K562 (cell line): Measurements from ENCODE around the gene CDC26. TPM values are rescaled to one million over a fixed set of nuclear protein-coding genes. Genes with fewer than 3 reads are reported as not detected.
A peak's percentile ranks its signal among the peaks of the same experiment; 100 is the strongest.

Source experiments
- ATAC-seq: fragments of 200-7000 bp; cut with Tn5 transposase; 3 replicates; pipeline ENCODE4 v1.9.1; 2020; ENCODE audit warnings: moderate library complexity
- BruUV-seq: library from RNA; stranded (reverse); fragments of 400-500 nt; replicated peaks from 2 replicates; lab custom pipeline; 2021; lab: Mats Ljungman, UMichigan
- CTCF ChIA-PET: fragments of 300-600 bp; formaldehyde crosslinking; extraction: SDS; loops from one replicate; lab custom pipeline; 2021; ENCODE audit warnings: low intra/inter-chr PET ratio; lab: Yijun Ruan, JAX
- POLR2A ChIA-PET: fragments of 300-600, 350-650 bp; sonication (Branson Sonifier 250); formaldehyde crosslinking; extraction: SDS; loops from one replicate; lab custom pipeline; 2021; ENCODE audit warnings: antibody characterized with exemption, inconsistent platforms; lab: Yijun Ruan, JAX
- DNase-seq, 4 experiments: peaks; one replicate each; pipeline versions ENCODE4 v3.0.0 to v3.0.0-alpha.2; 2011 to 2018; ENCODE audit warnings: low spot score in 3 of 4, mixed read lengths in 3 of 4; ENCODE audit errors: extremely low read depth in 1 of 4
- FAIRE-seq: peaks from 2 replicates; lab custom pipeline; 2011; peaks lifted over from hg19 to GRCh38; lab: Jason Lieb, UNC
- H2AFZ ChIP-seq: 2 replicates; pipeline ENCODE4 v1.6.0; 2011; ENCODE audit warnings: low read depth, low read length, control low read depth, inconsistent platforms
- H3K27ac ChIP-seq: fragments of 200-600 bp; 3 replicates; pipeline ENCODE4 v1.8.0; 2011; ENCODE audit warnings: low read depth, mild to moderate bottlenecking, control low read depth, inconsistent platforms, low read length, moderate library complexity, mixed read lengths; ENCODE audit errors: extremely low read depth
- H3K27me3 ChIP-seq, 2 experiments: fragments of 300-600 bp in 1 of 2; 2 replicates in 1 of 2; 3 replicates in 1 of 2; pipeline versions ENCODE4 v1.6.0 to v1.8.0; 2011; ENCODE audit warnings: inconsistent platforms in 2 of 2, low read length in 2 of 2, mild to moderate bottlenecking in 1 of 2, mixed read lengths in 1 of 2, moderate library complexity in 1 of 2; ENCODE audit not compliant: control insufficient read depth in 2 of 2, insufficient read depth in 2 of 2
- H3K36me3 ChIP-seq: fragments of 300-600 bp; 3 replicates; pipeline ENCODE4 v1.8.0; 2011; ENCODE audit warnings: mild to moderate bottlenecking, low read length, inconsistent platforms; ENCODE audit not compliant: control insufficient read depth, insufficient read depth
- H3K4me1 ChIP-seq, 2 experiments: fragments of 200-600 bp in 1 of 2; replicated peaks in 1 of 2; 2 replicates in 1 of 2; 3 replicates in 1 of 2; pipeline versions ENCODE4 v1.5.1 to v1.8.0; 2011; ENCODE audit warnings: inconsistent platforms in 2 of 2, low read length in 2 of 2, mild to moderate bottlenecking in 1 of 2, mixed read lengths in 1 of 2, moderate library complexity in 1 of 2; ENCODE audit not compliant: control insufficient read depth in 2 of 2, insufficient read depth in 2 of 2
- H3K4me2 ChIP-seq: 2 replicates; pipeline ENCODE4 v1.6.1; 2011; ENCODE audit warnings: low read length, control low read depth, inconsistent platforms, mixed read lengths; ENCODE audit not compliant: insufficient read depth
- H3K4me3 ChIP-seq: fragments of 200-600 bp; sonication (generic), shearing (Covaris generic); 2 replicates; pipeline ENCODE4 v1.5.1; 2016; ENCODE audit warnings: control low read depth, inconsistent platforms
- H3K79me2 ChIP-seq: fragments of 200-600 bp; 3 replicates; pipeline ENCODE4 v1.8.0; 2011; ENCODE audit warnings: low read length, inconsistent platforms; ENCODE audit not compliant: control insufficient read depth, insufficient read depth
- H3K9ac ChIP-seq, 2 experiments: 2 replicates each; pipeline versions ENCODE4 v1.6.0 to v1.6.1; 2011; ENCODE audit warnings: low read depth in 2 of 2, low read length in 2 of 2, control low read depth in 1 of 2, inconsistent platforms in 1 of 2, mild to moderate bottlenecking in 1 of 2, mixed read lengths in 1 of 2; ENCODE audit not compliant: insufficient read depth in 1 of 2
- H3K9me1 ChIP-seq: one replicate; pipeline ENCODE4 v1.6.0; 2011; ENCODE audit warnings: inconsistent platforms, mild to moderate bottlenecking, low read length, moderate library complexity; ENCODE audit not compliant: control insufficient read depth, insufficient read depth
- H3K9me3 ChIP-seq: replicated peaks from 2 replicates; pipeline ENCODE4 v1.5.1; 2011; ENCODE audit warnings: low read depth, low read length, inconsistent platforms; ENCODE audit not compliant: control insufficient read depth, insufficient read depth
- H4K20me1 ChIP-seq: replicated peaks from 2 replicates; pipeline ENCODE4 v1.6.1; 2011; ENCODE audit warnings: low read length, inconsistent platforms, mixed read lengths; ENCODE audit not compliant: control insufficient read depth, insufficient read depth
- E2F1 ChIP-seq: sonication (generic); formaldehyde crosslinking; IDR thresholded peaks from 2 replicates; pipeline ENCODE4 v1.8.1; 2023; ENCODE audit warnings: mild to moderate bottlenecking, missing genetic modification reagents, moderate library complexity
- HOXB6 ChIP-seq: fragments of 250-450 bp; sonication (Bioruptor Pico); IDR thresholded peaks from 2 replicates; pipeline ENCODE4 v1.5.1; 2022; ENCODE audit warnings: mild to moderate bottlenecking, borderline replicate concordance
- JUNB ChIP-seq: fragments of 450-650 bp; formaldehyde crosslinking; conservative IDR thresholded peaks from 2 replicates; pipeline ENCODE4 v1.4.0; 2020; ENCODE audit warnings: mild to moderate bottlenecking
- KDM1A ChIP-seq, 2 experiments: fragments of 450-650 bp; IDR thresholded peaks; 2 replicates each; pipeline ENCODE4 v1.6.1; 2016; ENCODE audit warnings: mild to moderate bottlenecking in 2 of 2
- L3MBTL2 ChIP-seq: fragments of 450-650 bp; IDR thresholded peaks from 2 replicates; pipeline ENCODE4 v1.6.1; 2016; ENCODE audit warnings: mild to moderate bottlenecking, moderate library complexity
- PTRF ChIP-seq: fragments of 450-650 bp; IDR thresholded peaks from 2 replicates; pipeline ENCODE4 v1.6.1; 2016; ENCODE audit warnings: mild to moderate bottlenecking, missing genetic modification characterization, missing compliant biosample characterization
- SNIP1 ChIP-seq: fragments of 450-650 bp; IDR thresholded peaks from 2 replicates; pipeline ENCODE4 v1.7.1; 2017; ENCODE audit warnings: low read depth, mild to moderate bottlenecking
- SPI1 ChIP-seq: IDR thresholded peaks from 2 replicates; pipeline ENCODE4 v1.6.1; 2011; ENCODE audit warnings: low read depth, low read length, control low read depth, borderline replicate concordance
- ZBTB8A ChIP-seq: fragments of 450-650 bp; IDR thresholded peaks from 2 replicates; pipeline ENCODE4 v1.6.1; 2018; ENCODE audit warnings: mild to moderate bottlenecking, moderate library complexity; ENCODE audit not compliant: partially characterized antibody
- ZNF175 ChIP-seq: fragments of 200-800 bp; sonication (Bioruptor generic); IDR thresholded peaks from 2 replicates; pipeline ENCODE4 v1.6.1; 2016; ENCODE audit warnings: low read depth, mild to moderate bottlenecking, missing genetic modification characterization, missing compliant biosample characterization
- ZNF639 ChIP-seq, 2 experiments: fragments of 200-800 bp in 1 of 2; sonication (Bioruptor generic) in 1 of 2; sonication (generic) in 1 of 2; formaldehyde crosslinking in 1 of 2; IDR thresholded peaks in 1 of 2; conservative IDR thresholded peaks in 1 of 2; 2 replicates each; pipeline versions ENCODE4 v1.5.0 to v1.6.1; 2016 to 2020; ENCODE audit warnings: missing compliant biosample characterization in 1 of 2, missing genetic modification characterization in 1 of 2, missing genetic modification reagents in 1 of 2
- ZNF644 ChIP-seq: fragments of 200-800 bp; sonication (Bioruptor generic); IDR thresholded peaks from 2 replicates; pipeline ENCODE4 v1.6.1; 2016; ENCODE audit warnings: low read depth, missing genetic modification characterization, missing compliant biosample characterization
- WGBS: fragments of 100-300 bp; shearing (Covaris generic); methylation state at CpG from one replicate; pipeline ENCODE4 v1.1.6; 2016; ENCODE audit warnings: low coverage, mixed read lengths; ENCODE audit not compliant: insufficient coverage; ENCODE audit errors: missing lambda C conversion rate; 5-methylcytosine and 5-hydroxymethylcytosine counted together
- in situ Hi-C: fragments of 300-500 bp; cut with MboI; formaldehyde crosslinking; loops from 4 replicates; pipeline ENCODE4 v1.15.0; 2018; ENCODE audit warnings: inconsistent platforms, mixed read lengths
- intact Hi-C: fragments of 100-400 bp; cut with micrococcal nuclease; formaldehyde crosslinking; loops from 2 replicates; pipeline ENCODE4 v1.14.2; 2022
- polyA plus RNA-seq, 8 experiments: library from polyadenylated mRNA; depleted of rRNA in 4 of 8; stranded (reverse) in 5 of 8; unstranded in 3 of 8; fragments of >200 nt; fragmentation: Nextera tagmentation in 2 of 8; fragmentation: Illumina TruSeq in 1 of 8; extraction: Ambion mirVana in 2 of 8; extraction: Trizol in 1 of 8; gene quantifications; 2 replicates each; pipeline versions ENCODE4 v1.2.1 to v1.2.3, GENCODE V29; 2011 to 2014; ENCODE audit warnings: inconsistent platforms in 1 of 8, missing spikeins in 1 of 8
- total RNA-seq, 7 experiments: library from RNA; depleted of rRNA in 6 of 7; stranded (reverse); fragments of >200 nt in 6 of 7; fragmentation: Illumina TruSeq in 2 of 7; extraction: Trizol in 2 of 7; gene quantifications; 2 replicates each; pipeline versions ENCODE4 v1.2.1 to v1.2.3, GENCODE V29; 2011 to 2021; ENCODE audit warnings: low replicate concordance in 1 of 7
- TF ChIP-seq, protein P1 (sequence below): fragments of 450-650 bp; IDR thresholded peaks from 2 replicates; pipeline ENCODE4 v1.6.1; 2016; ENCODE audit warnings: borderline replicate concordance
- TF ChIP-seq, protein P2 (sequence below): fragments of 450-650 bp; conservative IDR thresholded peaks from 2 replicates; pipeline ENCODE4 v1.6.1; 2016; ENCODE audit warnings: missing genetic modification characterization, low read depth, mild to moderate bottlenecking, control low read depth, missing compliant biosample characterization

CDC26 gene
- total and polyA plus RNA-seq, 9 of the 15 experiments (the other 6 are each of a cell fraction or from before 2014, with no cell fraction given) = 33.0 to 147 (median 60.0) TPM

DNA sequence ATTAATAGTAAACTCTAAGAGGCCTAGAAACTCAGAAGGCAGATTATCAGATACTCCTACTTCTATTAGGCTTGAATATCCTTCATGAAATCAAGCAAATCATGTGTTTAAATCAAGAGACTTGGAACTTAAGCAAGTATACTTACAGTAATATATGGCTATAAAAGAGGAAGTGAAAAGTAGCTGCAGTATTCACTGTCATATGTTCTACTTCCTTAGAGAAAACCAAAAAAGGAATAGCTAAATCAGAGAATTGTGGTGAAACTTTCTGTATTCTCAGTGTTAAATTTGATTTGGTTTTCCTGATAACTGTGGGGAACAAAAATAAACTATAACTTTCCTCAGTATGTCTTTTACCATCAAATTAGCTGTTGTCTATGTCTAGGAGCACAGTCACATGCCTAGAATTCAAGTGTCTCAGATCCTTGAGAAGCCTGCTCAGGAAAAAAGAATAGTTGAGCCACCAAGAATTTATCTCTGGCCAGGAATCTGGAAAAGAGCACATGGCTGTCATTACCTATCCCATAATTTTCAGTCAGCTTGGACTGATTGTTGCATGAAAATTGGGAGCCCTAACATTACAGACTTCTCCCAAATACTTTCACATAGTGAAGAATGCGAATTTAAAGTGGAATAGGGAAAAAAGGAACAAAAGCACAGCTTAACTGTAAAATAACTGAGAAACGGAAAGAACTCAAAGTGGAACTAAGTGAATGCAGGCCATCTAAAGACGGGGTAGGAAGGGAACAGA, 56.0 kb downstream of the CDC26 start:
- H3K27me3 ChIP-seq = no peaks in the 10 kb centered on the region
- ChIA-PET POLR2A (interaction anchor here (0.6 to 1.6 kb wide), 2 partner anchors 9 to 13 kb away, joined by 3 to 4 read pairs; no protein-coding TSS in a partner anchor), CTCF (no interaction called here)
- no peaks in the 10 kb centered on the region for H3K9me3 ChIP-seq
- in situ Hi-C loops = no loop called here
- peaks cover 76% of the 10 kb centered on the region for H3K79me2 ChIP-seq
- H3K9ac ChIP-seq = peak overlapping the region in 1 of 2 experiments; percentile 79; a peak in 3 of 4 replicates
- peak overlapping the region; percentile 95 for H3K4me2 ChIP-seq
- peaks cover under 1 to 24% of the 10 kb centered on the region in 2 experiments; a peak in 3 of 5 replicates for H3K4me1 ChIP-seq
- H4K20me1 ChIP-seq = 0 out of 2 replicates have a peak, but pooled peaks cover 2% of the 10 kb centered on the region
- intact Hi-C loops = no loop called here
- peak overlapping the region; percentile 71; the same call in 2 of the 3 replicates for H3K27ac ChIP-seq
- WGBS = 6% methylated on average over 3 of the region's 3 CpGs
- no peak for DNase-seq
- H3K4me3 ChIP-seq = peak overlapping the region; percentile 76
- no TSS peak for BruUV-seq
- H3K9me1 ChIP-seq = no peaks in the 10 kb centered on the region
- peaks cover 16% of the 10 kb centered on the region; the same call in 1 of the 3 replicates for H3K36me3 ChIP-seq
- no peak for ATAC-seq
- H2AFZ ChIP-seq = peak overlapping the region; percentile 18; the same call in 1 of the 2 replicates
- no peak for FAIRE-seq
- TF ChIP-seq HOXB6 = no peak
- TF ChIP-seq SPI1 = peak; percentile 94
- TF ChIP-seq ZNF175 = peak; percentile 98
- 0 out of 2 replicates have a peak, but pooled peaks have one; percentile 26 for TF ChIP-seq L3MBTL2
- no peak for TF ChIP-seq SNIP1
- no peak for TF ChIP-seq JUNB
- TF ChIP-seq ZNF639 (CRISPR knock-in tag; conservative IDR thresholded peaks at IDR 0.05 in 1 of 2, IDR thresholded peaks at IDR 0.05 in 1 of 2) = no peak
- TF ChIP-seq ZNF644 (tag) = no peak
- no peak for TF ChIP-seq PTRF (tag)
- TF ChIP-seq ZBTB8A = no peak
- TF ChIP-seq, protein P1, sequence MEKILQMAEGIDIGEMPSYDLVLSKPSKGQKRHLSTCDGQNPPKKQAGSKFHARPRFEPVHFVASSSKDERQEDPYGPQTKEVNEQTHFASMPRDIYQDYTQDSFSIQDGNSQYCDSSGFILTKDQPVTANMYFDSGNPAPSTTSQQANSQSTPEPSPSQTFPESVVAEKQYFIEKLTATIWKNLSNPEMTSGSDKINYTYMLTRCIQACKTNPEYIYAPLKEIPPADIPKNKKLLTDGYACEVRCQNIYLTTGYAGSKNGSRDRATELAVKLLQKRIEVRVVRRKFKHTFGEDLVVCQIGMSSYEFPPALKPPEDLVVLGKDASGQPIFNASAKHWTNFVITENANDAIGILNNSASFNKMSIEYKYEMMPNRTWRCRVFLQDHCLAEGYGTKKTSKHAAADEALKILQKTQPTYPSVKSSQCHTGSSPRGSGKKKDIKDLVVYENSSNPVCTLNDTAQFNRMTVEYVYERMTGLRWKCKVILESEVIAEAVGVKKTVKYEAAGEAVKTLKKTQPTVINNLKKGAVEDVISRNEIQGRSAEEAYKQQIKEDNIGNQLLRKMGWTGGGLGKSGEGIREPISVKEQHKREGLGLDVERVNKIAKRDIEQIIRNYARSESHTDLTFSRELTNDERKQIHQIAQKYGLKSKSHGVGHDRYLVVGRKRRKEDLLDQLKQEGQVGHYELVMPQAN = peak; percentile 46; the same call in 1 of the 2 replicates
- TF ChIP-seq, protein P2, sequence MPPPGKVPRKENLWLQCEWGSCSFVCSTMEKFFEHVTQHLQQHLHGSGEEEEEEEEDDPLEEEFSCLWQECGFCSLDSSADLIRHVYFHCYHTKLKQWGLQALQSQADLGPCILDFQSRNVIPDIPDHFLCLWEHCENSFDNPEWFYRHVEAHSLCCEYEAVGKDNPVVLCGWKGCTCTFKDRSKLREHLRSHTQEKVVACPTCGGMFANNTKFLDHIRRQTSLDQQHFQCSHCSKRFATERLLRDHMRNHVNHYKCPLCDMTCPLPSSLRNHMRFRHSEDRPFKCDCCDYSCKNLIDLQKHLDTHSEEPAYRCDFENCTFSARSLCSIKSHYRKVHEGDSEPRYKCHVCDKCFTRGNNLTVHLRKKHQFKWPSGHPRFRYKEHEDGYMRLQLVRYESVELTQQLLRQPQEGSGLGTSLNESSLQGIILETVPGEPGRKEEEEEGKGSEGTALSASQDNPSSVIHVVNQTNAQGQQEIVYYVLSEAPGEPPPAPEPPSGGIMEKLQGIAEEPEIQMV (tag) = no peak
- no peak for TF ChIP-seq E2F1 (CRISPR knock-in tag)
- TF ChIP-seq KDM1A (IDR thresholded peaks at IDR 0.05) = no peak
